GM12865 (cell line): ENCODE measurements around the gene YTHDC2.

Experiments used
- DNase-seq: peaks from one replicate; pipeline ENCODE4 v3.0.0; 2010; ENCODE audit warnings: low read depth
- H3K4me3 ChIP-seq: 2 replicates; pipeline ENCODE4 v1.5.1; 2011; ENCODE audit warnings: mild to moderate bottlenecking, low read depth, low read length, control low read depth
- TF ChIP-seq, protein P1 (sequence below): IDR thresholded peaks from 2 replicates; pipeline ENCODE4 v1.5.1; 2011; ENCODE audit warnings: low read length, control low read depth, low read depth, inconsistent platforms; ENCODE audit not compliant: insufficient read depth; ENCODE audit errors: missing control alignments

The YTHDC2 gene

GRCh38 chr5:113488645-113489184 is 24.8 kb upstream of the YTHDC2 start:
- TF ChIP-seq, protein P1, sequence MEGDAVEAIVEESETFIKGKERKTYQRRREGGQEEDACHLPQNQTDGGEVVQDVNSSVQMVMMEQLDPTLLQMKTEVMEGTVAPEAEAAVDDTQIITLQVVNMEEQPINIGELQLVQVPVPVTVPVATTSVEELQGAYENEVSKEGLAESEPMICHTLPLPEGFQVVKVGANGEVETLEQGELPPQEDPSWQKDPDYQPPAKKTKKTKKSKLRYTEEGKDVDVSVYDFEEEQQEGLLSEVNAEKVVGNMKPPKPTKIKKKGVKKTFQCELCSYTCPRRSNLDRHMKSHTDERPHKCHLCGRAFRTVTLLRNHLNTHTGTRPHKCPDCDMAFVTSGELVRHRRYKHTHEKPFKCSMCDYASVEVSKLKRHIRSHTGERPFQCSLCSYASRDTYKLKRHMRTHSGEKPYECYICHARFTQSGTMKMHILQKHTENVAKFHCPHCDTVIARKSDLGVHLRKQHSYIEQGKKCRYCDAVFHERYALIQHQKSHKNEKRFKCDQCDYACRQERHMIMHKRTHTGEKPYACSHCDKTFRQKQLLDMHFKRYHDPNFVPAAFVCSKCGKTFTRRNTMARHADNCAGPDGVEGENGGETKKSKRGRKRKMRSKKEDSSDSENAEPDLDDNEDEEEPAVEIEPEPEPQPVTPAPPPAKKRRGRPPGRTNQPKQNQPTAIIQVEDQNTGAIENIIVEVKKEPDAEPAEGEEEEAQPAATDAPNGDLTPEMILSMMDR, result no peak
- peak overlapping the region; percentile 29 for H3K4me3 ChIP-seq
- no peak for DNase-seq

GRCh38 chr5:113489299-113489698 is 24.2 kb upstream of the YTHDC2 start:
- peak; percentile 35 for DNase-seq
- TF ChIP-seq, protein P1, result no peak
- H3K4me3 ChIP-seq, result no peak overlapping the region

- TF ChIP-seq, protein P1, result no peak
- no peak for DNase-seq
- H3K4me3 ChIP-seq, result no peak overlapping the region
Measured at GRCh38 chr5:113490317-113490716, 23.2 kb upstream of the YTHDC2 start.

DNA sequence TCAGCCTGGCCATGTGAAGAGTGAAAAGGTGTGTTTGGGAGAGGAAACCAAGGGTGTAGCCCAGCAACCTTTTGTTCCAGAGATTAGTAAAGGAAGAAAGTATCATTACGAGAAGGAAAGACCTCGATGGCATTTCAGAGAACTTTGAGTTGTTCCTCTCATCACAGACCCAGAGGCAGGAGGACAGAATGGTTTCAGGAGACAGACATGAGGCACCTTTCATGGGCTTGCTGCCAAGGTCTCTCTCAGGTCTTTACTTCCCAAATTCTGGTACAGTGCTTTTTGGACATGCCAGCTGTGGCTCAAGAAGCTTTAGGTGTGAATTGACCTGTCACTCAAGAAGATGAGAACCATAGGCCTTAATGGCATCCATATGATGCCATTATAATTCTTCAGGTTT is 22.5 kb upstream of the YTHDC2 start:
- TF ChIP-seq, protein P1, result no peak
- no peak overlapping the region for H3K4me3 ChIP-seq
- DNase-seq, result no peak

DNA sequence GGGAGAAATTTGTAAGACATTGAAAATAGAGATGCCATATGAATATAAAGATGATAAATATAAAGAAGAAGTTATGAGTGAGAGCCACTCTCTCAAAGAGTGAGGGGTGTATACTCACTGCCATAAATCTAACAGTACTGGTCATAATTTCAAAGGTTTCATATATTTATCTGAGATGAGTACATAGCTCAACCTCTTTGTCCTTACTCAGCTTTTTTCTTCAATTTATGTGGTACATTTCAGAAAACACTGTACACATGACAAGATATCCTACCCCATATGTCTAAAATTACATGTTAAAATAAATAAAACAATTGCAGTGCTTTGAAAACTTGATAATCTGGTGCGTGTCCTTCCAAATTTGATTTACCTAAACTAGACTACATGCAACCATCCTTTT is 20.0 kb upstream of the YTHDC2 start:
- TF ChIP-seq, protein P1, result no peak
- H3K4me3 ChIP-seq, result no peak overlapping the region
- no peak for DNase-seq

DNA sequence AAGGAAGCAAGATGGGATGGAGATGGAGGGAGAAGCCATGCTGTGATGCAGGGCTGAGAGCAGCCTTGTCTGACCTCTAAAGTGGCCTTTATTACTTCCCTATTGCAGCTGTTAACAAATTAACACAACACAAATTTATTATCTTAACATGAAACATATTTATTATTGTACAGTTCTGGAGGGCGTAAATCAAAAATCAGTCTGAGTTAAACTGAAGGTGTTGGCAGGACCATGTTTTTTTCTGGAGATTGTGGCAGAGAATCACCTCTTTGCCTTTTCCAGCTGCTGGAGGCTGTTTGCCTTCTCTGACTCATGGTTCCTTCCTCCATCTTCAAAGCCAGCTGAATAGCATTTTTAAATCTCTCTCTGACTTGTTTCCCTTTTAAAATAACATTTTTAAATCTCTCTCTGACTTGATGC is 18.1 kb upstream of the YTHDC2 start:
- H3K4me3 ChIP-seq, result no peak overlapping the region
- no peak for DNase-seq
- TF ChIP-seq, protein P1, result no peak

DNA sequence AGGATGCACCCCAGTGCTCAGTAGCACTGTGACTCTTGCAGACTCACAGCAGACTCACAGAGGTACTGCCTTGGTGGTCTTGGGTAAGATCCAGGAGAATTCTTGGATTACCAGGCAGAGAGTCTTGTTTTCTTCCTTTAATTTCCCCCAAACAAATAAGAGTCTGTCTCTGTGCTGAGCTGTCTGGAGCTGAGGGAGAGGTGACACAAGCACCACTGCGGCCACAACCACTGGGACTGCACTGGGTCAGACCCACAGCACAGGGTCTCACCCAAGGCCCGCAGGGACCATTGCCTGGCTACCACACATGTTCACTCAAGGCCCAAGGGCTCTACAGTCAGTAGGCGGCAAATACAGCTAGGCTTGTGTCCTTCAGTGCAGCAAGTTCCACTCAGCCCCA is 11.4 kb upstream of the YTHDC2 start:
- no peak overlapping the region for H3K4me3 ChIP-seq
- DNase-seq, result no peak
- TF ChIP-seq, protein P1, result no peak
